ENCODE data around the gene STARD9. TPM values are rescaled to one million over a fixed set of nuclear protein-coding genes. Genes with fewer than 3 reads are reported as not detected.
A peak's percentile ranks its signal among the peaks of the same experiment; 100 is the strongest.

Gene STARD9
- total RNA-seq, 1 donor from 2014 or later: 24.4 TPM

DNA sequence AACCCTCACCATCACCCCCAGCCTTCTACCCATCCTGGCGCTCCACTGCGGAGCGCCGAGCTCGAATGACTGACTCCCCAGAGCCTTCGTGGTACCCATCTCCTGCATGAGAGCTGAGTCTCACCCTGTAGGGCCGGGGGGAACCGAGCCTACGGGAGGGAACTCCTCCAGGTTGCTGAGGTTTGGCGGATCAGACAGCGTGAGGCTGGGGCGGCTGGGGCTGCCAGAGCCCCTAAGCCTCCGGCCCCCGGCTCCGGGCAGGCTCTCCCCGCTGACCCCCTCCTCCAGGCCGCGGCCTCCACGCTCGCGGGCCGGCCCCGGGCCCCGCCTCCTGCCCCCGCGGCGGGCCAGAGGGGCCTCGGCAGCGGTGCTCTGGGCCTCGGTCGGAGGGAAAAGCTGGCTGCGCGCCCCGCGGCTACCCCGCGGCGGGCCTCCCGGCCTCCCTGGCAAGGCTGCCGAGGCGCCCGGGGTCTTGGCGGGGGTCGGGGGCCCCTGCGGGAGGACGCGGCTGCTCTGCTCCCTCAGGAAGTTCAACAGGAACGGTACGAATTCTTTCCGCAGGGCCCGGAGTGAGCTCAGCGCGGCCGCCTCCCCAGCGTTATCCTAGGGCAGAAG, 160.9 kb downstream of the STARD9 start:
- DNase-seq (ENCODE audit: extremely low spot score, unreplicated experiment): peak; percentile 84
- Mint-ChIP-seq H3K4me1 (ENCODE audit: unreplicated experiment) (peaks cover 21% of the 10 kb centered on the region), H3K27ac (ENCODE audit: unreplicated experiment) (peak overlapping the region; percentile 77), H3K4me3 (ENCODE audit: unreplicated experiment) (peak overlapping the region; percentile 77), H3K9me3 (ENCODE audit: unreplicated experiment) (no peaks in the 10 kb centered on the region), H3K27me3 (ENCODE audit: unreplicated experiment) (no peaks in the 10 kb centered on the region), H3K36me3 (ENCODE audit: unreplicated experiment) (peaks cover 14% of the 10 kb centered on the region)
- TF ChIP-seq, protein P1, sequence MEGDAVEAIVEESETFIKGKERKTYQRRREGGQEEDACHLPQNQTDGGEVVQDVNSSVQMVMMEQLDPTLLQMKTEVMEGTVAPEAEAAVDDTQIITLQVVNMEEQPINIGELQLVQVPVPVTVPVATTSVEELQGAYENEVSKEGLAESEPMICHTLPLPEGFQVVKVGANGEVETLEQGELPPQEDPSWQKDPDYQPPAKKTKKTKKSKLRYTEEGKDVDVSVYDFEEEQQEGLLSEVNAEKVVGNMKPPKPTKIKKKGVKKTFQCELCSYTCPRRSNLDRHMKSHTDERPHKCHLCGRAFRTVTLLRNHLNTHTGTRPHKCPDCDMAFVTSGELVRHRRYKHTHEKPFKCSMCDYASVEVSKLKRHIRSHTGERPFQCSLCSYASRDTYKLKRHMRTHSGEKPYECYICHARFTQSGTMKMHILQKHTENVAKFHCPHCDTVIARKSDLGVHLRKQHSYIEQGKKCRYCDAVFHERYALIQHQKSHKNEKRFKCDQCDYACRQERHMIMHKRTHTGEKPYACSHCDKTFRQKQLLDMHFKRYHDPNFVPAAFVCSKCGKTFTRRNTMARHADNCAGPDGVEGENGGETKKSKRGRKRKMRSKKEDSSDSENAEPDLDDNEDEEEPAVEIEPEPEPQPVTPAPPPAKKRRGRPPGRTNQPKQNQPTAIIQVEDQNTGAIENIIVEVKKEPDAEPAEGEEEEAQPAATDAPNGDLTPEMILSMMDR (IDR thresholded peaks at IDR 0.05): no peak

DNA sequence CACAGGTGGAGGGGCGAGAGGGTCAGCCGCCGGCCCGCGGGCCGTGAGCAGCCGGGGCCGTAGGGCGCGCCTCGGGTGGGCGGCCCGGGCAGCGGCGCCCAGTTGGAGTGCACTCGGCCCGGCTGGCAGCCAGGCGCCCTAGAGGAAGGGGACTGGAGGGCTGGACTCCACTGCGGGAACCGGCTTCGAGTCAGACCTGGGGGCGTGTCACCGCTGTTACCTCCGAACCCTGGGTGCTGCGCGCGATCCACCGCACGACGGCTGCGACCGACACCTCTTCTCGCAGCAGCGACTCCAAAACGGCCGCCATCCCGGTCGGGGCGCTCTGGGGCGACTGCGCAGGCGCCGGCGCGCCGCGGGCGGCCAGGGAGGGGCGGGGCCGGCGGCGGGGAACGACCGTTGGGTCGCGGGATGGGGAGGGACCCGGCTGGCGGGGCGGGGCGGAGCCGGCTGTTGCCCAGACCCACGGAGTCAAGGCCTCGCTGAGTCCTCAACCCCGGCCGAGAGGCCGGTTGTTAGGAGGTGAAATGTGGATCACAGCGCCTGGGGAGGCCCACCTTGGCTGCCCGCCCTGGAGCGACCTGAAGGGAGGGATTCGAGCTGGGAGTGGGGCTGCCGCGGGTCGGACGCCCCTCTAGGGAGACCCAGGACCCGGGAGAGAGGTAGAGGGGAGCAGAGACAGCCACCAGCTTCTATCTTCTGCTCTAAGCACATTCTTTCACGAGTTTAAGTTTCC, 161.6 kb downstream of the STARD9 start, which contains the start of gene CDAN1:
Gene CDAN1 (minus strand): TSS at position 336 of the 736 bp plus-strand sequence. CDS start 26 bp downstream, at position 310.
- Mint-ChIP-seq H3K27me3 (ENCODE audit: unreplicated experiment) (no peaks in the 10 kb centered on the region), H3K4me1 (ENCODE audit: unreplicated experiment) (peaks cover 25% of the 10 kb centered on the region), H3K9me3 (ENCODE audit: unreplicated experiment) (no peaks in the 10 kb centered on the region), H3K27ac (ENCODE audit: unreplicated experiment) (peak within 1 kb of the TSS; percentile 86), H3K4me3 (ENCODE audit: unreplicated experiment) (peak within 1 kb of the TSS; percentile 77), H3K36me3 (ENCODE audit: unreplicated experiment) (peaks cover 10% of the 10 kb centered on the region)
- TF ChIP-seq, protein P1 (IDR thresholded peaks at IDR 0.05): no peak
- peak; percentile 97 for DNase-seq (ENCODE audit: extremely low spot score, unreplicated experiment)

DNA sequence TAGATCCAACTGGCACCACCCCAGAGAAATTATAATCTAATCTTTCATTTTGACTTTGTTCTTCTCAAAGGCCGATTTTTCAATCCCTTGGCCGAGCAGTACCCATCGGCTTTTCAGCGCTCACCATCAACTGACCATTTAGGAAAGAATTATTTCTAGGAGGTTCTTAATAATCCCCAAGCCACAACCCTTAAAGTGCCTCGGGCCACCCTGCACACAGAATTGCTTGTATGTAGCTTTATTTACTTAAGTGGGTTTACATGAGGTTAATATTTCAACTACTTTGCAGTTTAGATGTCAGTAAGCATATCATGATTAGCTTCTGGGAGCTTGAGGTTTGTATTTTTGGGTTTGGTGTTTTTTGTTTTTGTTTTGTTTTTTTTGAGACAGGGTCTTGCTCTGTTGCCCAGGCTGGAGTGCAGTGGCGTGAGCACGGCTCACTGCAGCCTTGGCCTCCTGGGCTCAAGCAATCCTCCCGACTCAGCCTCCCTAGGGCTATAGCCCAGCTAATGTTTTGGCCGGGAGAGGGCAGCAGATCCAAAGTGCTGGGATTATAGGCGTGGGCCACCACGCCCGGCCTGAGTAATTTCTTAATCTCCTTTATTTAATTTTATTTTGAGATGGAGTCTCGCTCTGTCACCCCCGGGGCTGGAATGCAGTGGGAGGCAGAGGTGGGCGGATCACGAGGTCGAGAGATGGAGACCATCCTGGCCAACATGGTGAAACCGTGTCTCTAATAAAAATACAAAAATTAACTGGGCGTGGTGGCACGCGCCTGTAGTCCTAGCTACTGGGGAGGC, 162.3 kb downstream of the STARD9 start:
- H3K36me3 Mint-ChIP-seq (ENCODE audit: unreplicated experiment): peaks cover 2% of the 10 kb centered on the region
- peaks cover 29% of the 10 kb centered on the region for H3K4me1 Mint-ChIP-seq (ENCODE audit: unreplicated experiment)
- peak; percentile 51 for DNase-seq (ENCODE audit: extremely low spot score, unreplicated experiment)
- H3K4me3 Mint-ChIP-seq (ENCODE audit: unreplicated experiment): peak overlapping the region; percentile 75
- no peaks in the 10 kb centered on the region for H3K9me3 Mint-ChIP-seq (ENCODE audit: unreplicated experiment)
- H3K27me3 Mint-ChIP-seq (ENCODE audit: unreplicated experiment): no peaks in the 10 kb centered on the region
- TF ChIP-seq, protein P1 (IDR thresholded peaks at IDR 0.05): peak; percentile 14
- peak overlapping the region; percentile 86 for H3K27ac Mint-ChIP-seq (ENCODE audit: unreplicated experiment)

DNA sequence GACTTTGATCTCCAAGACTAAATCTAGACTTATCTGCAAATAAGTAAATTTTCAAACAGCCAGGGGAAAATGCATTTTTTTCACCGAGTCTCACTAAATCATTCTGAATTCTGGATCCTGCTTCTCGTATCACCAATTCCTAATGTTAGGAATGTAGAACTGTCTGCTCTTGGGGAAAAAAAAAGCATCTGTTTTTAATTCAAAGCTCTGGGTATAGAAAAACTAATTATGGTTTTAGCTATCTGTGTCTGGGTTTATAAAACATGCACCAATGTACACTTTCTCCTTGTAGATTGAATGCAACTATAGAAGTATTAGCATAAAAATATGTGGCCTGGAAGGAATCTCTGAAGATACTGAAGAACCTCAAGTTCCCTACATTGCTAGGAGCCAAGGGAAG, 166.3 kb downstream of the STARD9 start:
- H3K9me3 Mint-ChIP-seq (ENCODE audit: unreplicated experiment): no peaks in the 10 kb centered on the region
- H3K27ac Mint-ChIP-seq (ENCODE audit: unreplicated experiment): peak overlapping the region; percentile 11

More for the DNA sequence above, 166.3 kb downstream of the STARD9 start:
- TF ChIP-seq, protein P1 (IDR thresholded peaks at IDR 0.05): no peak
- no peak for DNase-seq (ENCODE audit: extremely low spot score, unreplicated experiment)
- Mint-ChIP-seq H3K27me3 (ENCODE audit: unreplicated experiment) (no peaks in the 10 kb centered on the region), H3K36me3 (ENCODE audit: unreplicated experiment) (peaks cover 22% of the 10 kb centered on the region), H3K4me3 (ENCODE audit: unreplicated experiment) (no peak overlapping the region), H3K4me1 (ENCODE audit: unreplicated experiment) (peaks cover 19% of the 10 kb centered on the region)
